Omental fat pad (tissue), 4 donors: Measurements from ENCODE around the gene CSGALNACT2. TPM values are rescaled to one million over a fixed set of nuclear protein-coding genes. Genes with fewer than 3 reads are reported as not detected.

Experiments used
- ATAC-seq: fragments of 150-250 bp; one replicate; pipeline ENCODE4 v1.9.1; 2016; ENCODE audit warnings: mild to moderate bottlenecking, moderate library complexity; ENCODE audit not compliant: low FRiP score
- DNase-seq: peaks from one replicate; pipeline ENCODE4 v3.0.0-alpha.2; 2019; ENCODE audit warnings: low spot score
- total RNA-seq, 4 donors: library from RNA; depleted of rRNA; stranded (reverse); fragments of >200 nt; gene quantifications; one replicate each; pipeline ENCODE4 v1.1.0, GENCODE V29; 2016
- TF ChIP-seq, protein P1 (sequence below), 3 donors: fragments of 450-650 bp; IDR thresholded peaks; one replicate each; pipeline ENCODE4 v1.5.1; 2016 to 2017; ENCODE audit warnings: antibody characterized with exemption in 3 of 3, mild to moderate bottlenecking in 3 of 3, moderate library complexity in 2 of 3

Gene CSGALNACT2
- total RNA-seq, 4 donors from 2014 or later: 22.0 to 45.8 (median 37.9) TPM

DNA sequence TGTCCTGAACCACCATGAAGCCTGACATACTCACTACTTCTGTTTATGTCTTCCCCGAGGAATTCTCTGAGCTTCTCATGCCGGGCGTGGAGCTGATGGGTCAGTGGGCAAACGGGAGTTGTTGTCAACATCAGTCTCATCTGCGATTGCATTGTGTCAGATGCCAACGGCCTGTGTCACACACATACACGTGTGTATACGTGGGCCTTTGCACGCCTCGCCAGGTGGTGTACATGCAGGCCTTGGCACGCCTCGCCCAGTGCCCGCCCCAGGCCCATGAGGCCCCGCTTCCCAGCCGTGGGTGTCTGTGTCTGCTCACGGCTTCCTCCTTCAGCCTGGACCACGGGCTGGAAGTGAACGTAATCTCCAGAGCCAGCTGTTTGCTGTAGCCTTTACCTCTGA is 7.5 kb upstream of the CSGALNACT2 start:
- ATAC-seq (no peak), DNase-seq (no peak)
- TF ChIP-seq, protein P1, sequence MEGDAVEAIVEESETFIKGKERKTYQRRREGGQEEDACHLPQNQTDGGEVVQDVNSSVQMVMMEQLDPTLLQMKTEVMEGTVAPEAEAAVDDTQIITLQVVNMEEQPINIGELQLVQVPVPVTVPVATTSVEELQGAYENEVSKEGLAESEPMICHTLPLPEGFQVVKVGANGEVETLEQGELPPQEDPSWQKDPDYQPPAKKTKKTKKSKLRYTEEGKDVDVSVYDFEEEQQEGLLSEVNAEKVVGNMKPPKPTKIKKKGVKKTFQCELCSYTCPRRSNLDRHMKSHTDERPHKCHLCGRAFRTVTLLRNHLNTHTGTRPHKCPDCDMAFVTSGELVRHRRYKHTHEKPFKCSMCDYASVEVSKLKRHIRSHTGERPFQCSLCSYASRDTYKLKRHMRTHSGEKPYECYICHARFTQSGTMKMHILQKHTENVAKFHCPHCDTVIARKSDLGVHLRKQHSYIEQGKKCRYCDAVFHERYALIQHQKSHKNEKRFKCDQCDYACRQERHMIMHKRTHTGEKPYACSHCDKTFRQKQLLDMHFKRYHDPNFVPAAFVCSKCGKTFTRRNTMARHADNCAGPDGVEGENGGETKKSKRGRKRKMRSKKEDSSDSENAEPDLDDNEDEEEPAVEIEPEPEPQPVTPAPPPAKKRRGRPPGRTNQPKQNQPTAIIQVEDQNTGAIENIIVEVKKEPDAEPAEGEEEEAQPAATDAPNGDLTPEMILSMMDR (IDR thresholded peaks at IDR 0.05): no peak

DNA sequence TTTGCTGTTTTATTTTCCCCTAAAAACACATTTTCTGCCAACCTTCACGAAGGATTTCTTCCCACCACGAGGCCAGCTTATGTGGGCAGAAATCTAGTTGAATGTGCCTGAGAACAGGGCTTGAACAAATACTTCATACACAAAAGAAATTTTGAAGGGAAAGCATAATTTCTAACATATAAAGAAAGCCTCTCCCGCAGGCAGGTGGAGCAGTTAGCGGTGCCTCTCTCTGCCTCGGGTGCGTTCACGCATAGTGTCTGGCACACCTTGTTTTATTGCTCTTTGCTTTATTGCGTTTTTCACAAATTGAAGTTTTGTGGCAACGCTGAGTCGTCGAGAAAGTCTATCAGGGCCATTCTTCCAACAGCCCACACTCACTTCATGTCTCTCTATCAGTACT is 7.0 kb upstream of the CSGALNACT2 start:
- DNase-seq (no peak), ATAC-seq (no peak)
- TF ChIP-seq, protein P1 (IDR thresholded peaks at IDR 0.05): no peak

DNA sequence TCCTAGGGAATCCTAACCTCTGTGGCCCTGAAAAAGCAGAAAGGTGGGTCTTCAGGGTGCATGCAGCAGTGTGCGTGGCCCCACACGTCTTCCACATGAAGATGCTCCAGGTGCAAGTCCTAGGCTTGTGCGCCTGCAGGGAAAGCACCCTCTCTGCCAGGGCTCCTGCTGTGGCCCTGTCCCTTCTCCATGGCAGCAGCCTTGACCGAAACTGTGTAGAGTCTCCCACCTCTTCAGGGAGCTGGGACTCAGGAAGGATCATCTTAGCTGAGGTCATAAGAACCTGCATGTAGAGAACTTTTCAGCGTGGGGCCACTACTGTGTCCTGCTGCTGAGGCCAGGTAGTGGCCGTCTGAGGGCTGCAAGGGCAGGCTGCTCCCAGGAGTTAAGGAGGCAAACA is 6.3 kb upstream of the CSGALNACT2 start:
- ATAC-seq: no peak
- DNase-seq: no peak
- TF ChIP-seq, protein P1 (IDR thresholded peaks at IDR 0.05): no peak

DNA sequence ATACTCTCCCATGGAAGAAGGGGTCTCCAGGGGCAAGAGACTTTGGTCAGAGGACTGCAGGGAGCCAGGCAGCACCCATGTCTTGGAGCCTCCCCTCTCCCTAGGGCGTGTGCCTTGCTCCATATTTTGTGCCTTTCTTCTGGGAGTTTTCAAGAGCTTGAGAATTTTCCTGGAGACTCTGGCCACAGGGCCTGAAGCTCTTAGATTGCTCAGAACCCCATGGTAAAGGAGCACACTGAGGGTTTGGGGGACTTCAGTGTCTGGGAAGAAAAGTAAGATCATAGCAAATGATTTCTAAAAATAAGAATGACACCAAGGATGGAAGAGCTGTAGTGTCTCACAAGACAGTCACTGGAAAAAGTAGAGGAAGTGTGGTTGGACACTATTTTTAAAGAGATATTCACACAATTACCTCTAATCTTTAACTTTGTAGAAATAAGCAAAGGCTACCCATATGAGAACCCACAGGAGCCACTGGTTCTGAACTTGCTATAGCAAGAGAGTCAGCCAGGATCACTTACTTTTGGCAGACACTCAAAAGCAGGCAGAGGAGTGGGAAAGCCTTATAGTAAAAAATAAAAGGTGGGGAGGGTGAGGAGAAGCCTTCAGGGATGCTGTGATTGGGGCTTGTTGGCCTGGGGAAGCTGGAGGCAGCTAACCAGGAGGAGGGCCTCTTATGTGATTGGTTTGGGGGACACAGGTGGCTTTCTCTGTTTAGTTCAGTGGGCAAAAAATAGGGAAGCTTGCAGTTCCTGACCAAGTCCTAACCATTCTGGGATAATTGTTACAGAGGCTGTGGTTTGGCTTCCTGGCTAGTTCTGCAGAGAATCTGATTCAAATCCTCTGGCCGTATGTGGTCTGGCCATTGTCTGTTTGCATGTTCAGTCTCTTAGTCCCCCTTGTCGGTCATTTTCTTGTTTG is 5.1 kb upstream of the CSGALNACT2 start:
- DNase-seq: no peak
- TF ChIP-seq, protein P1 (IDR thresholded peaks at IDR 0.05): no peak
- ATAC-seq: no peak

GRCh38 chr10:43134126-43134905 is 3.9 kb upstream of the CSGALNACT2 start:
- TF ChIP-seq, protein P1 (IDR thresholded peaks at IDR 0.05): no peak
- no peak for DNase-seq
- ATAC-seq: no peak

DNA sequence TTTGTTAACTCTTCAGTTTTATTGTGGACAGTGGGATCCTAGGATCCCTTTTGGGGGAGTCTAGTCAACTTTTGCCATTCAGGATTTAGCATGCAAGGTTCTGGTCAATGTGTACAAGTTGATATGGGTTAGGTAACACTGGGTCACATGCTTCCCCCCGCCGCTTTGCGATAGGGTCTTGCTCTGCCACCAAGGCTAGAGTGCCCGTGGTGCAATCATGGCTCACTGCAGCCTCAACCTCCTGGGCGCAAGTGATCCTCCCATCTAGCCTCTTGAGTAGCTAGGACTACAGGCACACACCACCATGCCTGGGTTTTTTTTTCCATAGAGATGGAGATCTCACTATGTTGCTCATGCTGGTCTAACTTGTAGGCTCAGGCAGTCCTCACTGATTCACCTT is 3.2 kb upstream of the CSGALNACT2 start:
- no peak for DNase-seq
- TF ChIP-seq, protein P1 (IDR thresholded peaks at IDR 0.05): no peak
- no peak for ATAC-seq
